Measurements from ENCODE around the gene DNAJB6.

GRCh38 chr7:157423886-157424565, 87.2 kb downstream of the DNAJB6 start:
- TF ChIP-seq POLR2AphosphoS5 (IDR thresholded peaks at IDR 0.05) (no peak), CTCF (IDR thresholded peaks at IDR 0.05) (no peak)
